ENCODE data around the gene AASDHPPT. TPM values are rescaled to one million over a fixed set of nuclear protein-coding genes. Genes with fewer than 3 reads are reported as not detected.

Gene AASDHPPT
- total and polyA plus RNA-seq, 2 of the 4 experiments (the other 2 are of a cell fraction) = 22.0 to 56.3 TPM

DNA sequence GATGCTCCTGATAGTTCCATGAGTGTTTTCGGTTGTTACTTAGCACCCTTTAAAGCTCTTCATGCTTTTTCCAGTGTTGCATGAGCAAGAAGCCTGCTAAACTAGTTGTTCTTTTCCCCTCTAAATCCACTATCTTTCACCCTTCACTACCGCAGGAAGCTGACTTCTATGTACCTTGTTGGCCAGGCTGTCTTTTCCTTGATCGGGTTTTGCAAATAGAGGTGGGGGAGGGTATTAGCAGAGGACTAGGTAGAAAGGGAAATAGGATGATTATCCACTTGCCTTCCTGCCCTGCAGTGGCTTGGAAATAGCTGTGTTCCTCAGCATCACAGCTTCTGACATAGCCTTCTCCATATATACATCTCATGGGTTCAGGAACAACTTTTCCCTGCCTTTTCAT lies 23.9 kb downstream of the AASDHPPT start:
- in situ Hi-C loops (cut with MboI; ENCODE audit: low sequenced_read_pairs) = no loop called here
- DNase-seq (no peak), ATAC-seq (ENCODE audit: low read depth) (no peak)

More for the DNA sequence above, 23.9 kb downstream of the AASDHPPT start:
- Histone ChIP-seq H4K20me1 (ENCODE audit: insufficient read depth, low read length) (no peaks in the 10 kb centered on the region), H3K23ac (ENCODE audit: low read depth, low read length) (no peak overlapping the region), H3K18ac (ENCODE audit: low read depth, low read length) (no peak overlapping the region), H3K9me3 (ENCODE audit: control insufficient read depth, insufficient read depth, low read length) (no peaks in the 10 kb centered on the region), H3K4me1 (ENCODE audit: control insufficient read depth, insufficient read depth, low read length) (no peaks in the 10 kb centered on the region), H4K91ac (ENCODE audit: insufficient read depth, low read depth, low read length) (no peak overlapping the region), H3K14ac (replicated peaks; ENCODE audit: low read depth, low read length) (no peak overlapping the region), H4K8ac (ENCODE audit: low read depth in 2 of 2, low read length in 2 of 2) (no peak overlapping the region), H4K5ac (ENCODE audit: low read depth, low read length) (no peak overlapping the region), H3K4me2 (ENCODE audit: low read depth, low read length) (no peak overlapping the region), H3K79me1 (ENCODE audit: low read depth in 1 of 2, low read length in 2 of 2) (no peaks in the 10 kb centered on the region), H3K9me1 (ENCODE audit: insufficient read depth, low read length) (no peaks in the 10 kb centered on the region), H2AK9ac (replicated peaks; ENCODE audit: low read depth, low read length, poor library complexity) (no peak overlapping the region), H3K4ac (ENCODE audit: low read depth, low read length) (no peak overlapping the region), H2BK120ac (ENCODE audit: low read depth, low read length) (no peak overlapping the region), H3K56ac (ENCODE audit: extremely low read depth, insufficient read depth, low read length) (no peak overlapping the region), H2BK20ac (ENCODE audit: low read depth, low read length) (no peak overlapping the region), H2AFZ (replicated peaks; ENCODE audit: low read length, poor library complexity) (no peak overlapping the region), H2BK5ac (ENCODE audit: low read depth, low read length, poor library complexity, severe bottlenecking) (no peak overlapping the region), H2BK15ac (ENCODE audit: low read depth, low read length) (no peak overlapping the region), H3K4me3 (ENCODE audit: insufficient read depth, low read depth, low read length) (no peak overlapping the region), H3K9ac (ENCODE audit: low read depth, low read length) (no peak overlapping the region), H3K27ac (ENCODE audit: insufficient read depth, low read length) (no peak overlapping the region), H3K27me3 (ENCODE audit: control insufficient read depth, insufficient read depth, low read length) (no peaks in the 10 kb centered on the region), H2AK5ac (ENCODE audit: low read depth, low read length) (no peak overlapping the region), H3K36me3 (ENCODE audit: control insufficient read depth, insufficient read depth, low read length) (peaks cover 6% of the 10 kb centered on the region)
- no CpG with 5 or more reads among the region's 3 CpGs for WGBS, 2 experiments (ENCODE audit: extremely low coverage in 2 of 2, insufficient read length in 1 of 2)
- ChIA-PET POLR2A (ENCODE audit: unreplicated experiment) (no interaction called here), CTCF (no interaction called here)
- TF ChIP-seq, protein P1, sequence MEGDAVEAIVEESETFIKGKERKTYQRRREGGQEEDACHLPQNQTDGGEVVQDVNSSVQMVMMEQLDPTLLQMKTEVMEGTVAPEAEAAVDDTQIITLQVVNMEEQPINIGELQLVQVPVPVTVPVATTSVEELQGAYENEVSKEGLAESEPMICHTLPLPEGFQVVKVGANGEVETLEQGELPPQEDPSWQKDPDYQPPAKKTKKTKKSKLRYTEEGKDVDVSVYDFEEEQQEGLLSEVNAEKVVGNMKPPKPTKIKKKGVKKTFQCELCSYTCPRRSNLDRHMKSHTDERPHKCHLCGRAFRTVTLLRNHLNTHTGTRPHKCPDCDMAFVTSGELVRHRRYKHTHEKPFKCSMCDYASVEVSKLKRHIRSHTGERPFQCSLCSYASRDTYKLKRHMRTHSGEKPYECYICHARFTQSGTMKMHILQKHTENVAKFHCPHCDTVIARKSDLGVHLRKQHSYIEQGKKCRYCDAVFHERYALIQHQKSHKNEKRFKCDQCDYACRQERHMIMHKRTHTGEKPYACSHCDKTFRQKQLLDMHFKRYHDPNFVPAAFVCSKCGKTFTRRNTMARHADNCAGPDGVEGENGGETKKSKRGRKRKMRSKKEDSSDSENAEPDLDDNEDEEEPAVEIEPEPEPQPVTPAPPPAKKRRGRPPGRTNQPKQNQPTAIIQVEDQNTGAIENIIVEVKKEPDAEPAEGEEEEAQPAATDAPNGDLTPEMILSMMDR (conservative IDR thresholded peaks at IDR 0.05; ENCODE audit: low read depth, low read length) = no peak
- no peak for TF ChIP-seq NFE2L2 (IDR thresholded peaks at IDR 0.05; ENCODE audit: low read depth, low read length)
- TF ChIP-seq POLR2A (IDR thresholded peaks at IDR 0.05; ENCODE audit: low read depth, low read length) = no peak
- intact Hi-C loops (cut with micrococcal nuclease) (no loop called here), dilution Hi-C loops (cut with HindIII; ENCODE audit: low sequenced_read_pairs, unreplicated experiment) (no loop called here)
- BruUV-seq (replicated peaks) = no TSS peak
